ENCODE results near the gene ABL1. TPM values are rescaled to one million over a fixed set of nuclear protein-coding genes. Genes with fewer than 3 reads are reported as not detected.

ABL1 gene
- total RNA-seq, 4 donors from 2014 or later, result 37.2 to 61.8 (median 56.2) TPM

GRCh38 chr9:130823435-130823834 lies 11.6 kb upstream of the ABL1 start:
- no peak for TF ChIP-seq CTCF (IDR thresholded peaks at IDR 0.05; ENCODE audit: low read depth)

- TF ChIP-seq CTCF (IDR thresholded peaks at IDR 0.05; ENCODE audit: low read depth), result no peak
These were observed 11.0 kb upstream of the ABL1 start for GRCh38 chr9:130824079-130824478.

GRCh38 chr9:130824643-130825350 lies 10.3 kb upstream of the ABL1 start:
- no peak for TF ChIP-seq CTCF (IDR thresholded peaks at IDR 0.05; ENCODE audit: low read depth)

GRCh38 chr9:130825351-130825651 lies 9.8 kb upstream of the ABL1 start:
- no peak for TF ChIP-seq CTCF (IDR thresholded peaks at IDR 0.05; ENCODE audit: low read depth)

- TF ChIP-seq CTCF (IDR thresholded peaks at IDR 0.05; ENCODE audit: low read depth), result no peak
These were observed 9.2 kb upstream of the ABL1 start for GRCh38 chr9:130825809-130826208.

GRCh38 chr9:130829762-130830161 lies 5.3 kb upstream of the ABL1 start:
- no peak for TF ChIP-seq CTCF (IDR thresholded peaks at IDR 0.05; ENCODE audit: low read depth)

- TF ChIP-seq CTCF (IDR thresholded peaks at IDR 0.05; ENCODE audit: low read depth), result no peak
These were observed 4.8 kb upstream of the ABL1 start for GRCh38 chr9:130830231-130830760.
